HEK293 (cell line): ENCODE measurements around the gene KCTD15.

Source experiments
- CTCF ChIP-seq: fragments of 450-650 bp; formaldehyde crosslinking; IDR thresholded peaks from 2 replicates; pipeline ENCODE4 v1.5.1; 2016; ENCODE audit warnings: missing biosample characterization, missing genetic modification characterization
- HOXA7 ChIP-seq: sonication (generic); formaldehyde crosslinking; IDR thresholded peaks from 2 replicates; pipeline ENCODE4 v1.8.1; 2022; ENCODE audit warnings: missing genetic modification reagents, borderline replicate concordance
- KLF1 ChIP-seq: fragments of 450-650 bp; formaldehyde crosslinking; IDR thresholded peaks from 2 replicates; pipeline ENCODE4 v1.5.1; 2016; ENCODE audit warnings: missing biosample characterization, missing genetic modification characterization
- MYNN ChIP-seq: fragments of 450-650 bp; formaldehyde crosslinking; IDR thresholded peaks from 2 replicates; pipeline ENCODE4 v1.5.1; 2016; ENCODE audit warnings: missing biosample characterization, missing genetic modification characterization, borderline replicate concordance
- SALL2 ChIP-seq: fragments of 450-650 bp; formaldehyde crosslinking; IDR thresholded peaks from 2 replicates; pipeline ENCODE4 v1.5.0; 2017; ENCODE audit warnings: missing biosample characterization, mild to moderate bottlenecking, missing genetic modification characterization, borderline replicate concordance
- YY2 ChIP-seq: fragments of 450-650 bp; formaldehyde crosslinking; IDR thresholded peaks from 2 replicates; pipeline ENCODE4 v1.5.1; 2016; ENCODE audit warnings: missing biosample characterization, missing genetic modification characterization
- ZBTB7A ChIP-seq: fragments of 450-650 bp; formaldehyde crosslinking; IDR thresholded peaks from 2 replicates; pipeline ENCODE4 v1.5.1; 2016; ENCODE audit warnings: low read depth, missing biosample characterization, missing genetic modification characterization
- ZNF146 ChIP-seq: fragments of 450-650 bp; formaldehyde crosslinking; IDR thresholded peaks from 2 replicates; pipeline ENCODE4 v1.5.1; 2016; ENCODE audit warnings: missing biosample characterization, missing genetic modification characterization
- ZNF280C ChIP-seq: fragments of 450-650 bp; formaldehyde crosslinking; IDR thresholded peaks from 2 replicates; pipeline ENCODE4 v1.5.1; 2016; ENCODE audit warnings: missing biosample characterization, missing genetic modification characterization
- ZNF292 ChIP-seq: fragments of 450-650 bp; formaldehyde crosslinking; IDR thresholded peaks from 2 replicates; pipeline ENCODE4 v1.5.1; 2016; ENCODE audit warnings: low read depth, missing biosample characterization, missing genetic modification characterization, borderline replicate concordance
- ZNF561 ChIP-seq: fragments of 450-650 bp; IDR thresholded peaks from 2 replicates; pipeline ENCODE4 v1.5.1; 2018; ENCODE audit warnings: missing biosample characterization, missing genetic modification characterization, borderline replicate concordance
- ZNF623 ChIP-seq: fragments of 450-650 bp; formaldehyde crosslinking; IDR thresholded peaks from 2 replicates; pipeline ENCODE4 v1.5.1; 2016; ENCODE audit warnings: missing biosample characterization, missing genetic modification characterization
- ZNF664 ChIP-seq: fragments of 450-650 bp; formaldehyde crosslinking; IDR thresholded peaks from 2 replicates; pipeline ENCODE4 v1.5.1; 2016; ENCODE audit warnings: missing biosample characterization, missing genetic modification characterization

GRCh38 chr19:33802001-33802400 is 5.3 kb downstream of the KCTD15 start:
- no peak for TF ChIP-seq CTCF (tag by site-specific recombination)
- TF ChIP-seq SALL2, result no peak
- no peak for TF ChIP-seq ZNF561 (tag by site-specific recombination)
- TF ChIP-seq ZNF146 (tag by site-specific recombination), result no peak
- TF ChIP-seq KLF1 (tag by site-specific recombination), result no peak
- no peak for TF ChIP-seq HOXA7 (CRISPR knock-in tag)
- no peak for TF ChIP-seq MYNN (tag by site-specific recombination)
- TF ChIP-seq ZNF623 (tag by site-specific recombination), result no peak
- TF ChIP-seq ZNF664, result no peak
- TF ChIP-seq ZBTB7A, result no peak
- TF ChIP-seq YY2, result no peak
- TF ChIP-seq ZNF292, result no peak
- TF ChIP-seq ZNF280C (tag by site-specific recombination), result no peak
